Measurements from ENCODE around the gene IRF2. TPM values are rescaled to one million over a fixed set of nuclear protein-coding genes. Genes with fewer than 3 reads are reported as not detected.

The IRF2 gene
- total RNA-seq, 1 donor from 2014 or later = 19.7 TPM

DNA sequence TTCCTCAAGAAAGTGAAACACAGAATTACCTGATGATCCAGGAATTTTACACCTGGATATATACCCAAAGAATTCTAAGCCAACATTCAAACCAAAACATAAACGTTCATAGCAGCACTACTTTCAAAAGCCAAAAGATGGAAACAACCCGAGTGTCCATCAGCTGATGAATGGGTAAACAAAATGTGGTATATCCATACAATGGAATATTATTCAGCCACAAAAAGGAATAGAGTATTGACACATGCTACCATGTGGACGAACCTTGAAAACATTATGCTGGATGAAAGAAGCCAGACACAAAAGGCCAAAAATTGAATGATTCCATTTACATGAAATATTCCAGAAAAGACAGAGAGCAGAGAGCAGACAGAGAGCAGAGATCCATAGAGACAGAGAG lies 52.0 kb downstream of the IRF2 start:
- Mint-ChIP-seq H3K36me3 (peaks cover 39% of the 10 kb centered on the region), H3K27me3 (no peaks in the 10 kb centered on the region), H3K27ac (no peak overlapping the region), H3K4me3 (no peak overlapping the region), H3K4me1 (ENCODE audit: unreplicated experiment) (peaks cover 9% of the 10 kb centered on the region), H3K9me3 (peaks cover 5% of the 10 kb centered on the region)
- TF ChIP-seq, protein P1, sequence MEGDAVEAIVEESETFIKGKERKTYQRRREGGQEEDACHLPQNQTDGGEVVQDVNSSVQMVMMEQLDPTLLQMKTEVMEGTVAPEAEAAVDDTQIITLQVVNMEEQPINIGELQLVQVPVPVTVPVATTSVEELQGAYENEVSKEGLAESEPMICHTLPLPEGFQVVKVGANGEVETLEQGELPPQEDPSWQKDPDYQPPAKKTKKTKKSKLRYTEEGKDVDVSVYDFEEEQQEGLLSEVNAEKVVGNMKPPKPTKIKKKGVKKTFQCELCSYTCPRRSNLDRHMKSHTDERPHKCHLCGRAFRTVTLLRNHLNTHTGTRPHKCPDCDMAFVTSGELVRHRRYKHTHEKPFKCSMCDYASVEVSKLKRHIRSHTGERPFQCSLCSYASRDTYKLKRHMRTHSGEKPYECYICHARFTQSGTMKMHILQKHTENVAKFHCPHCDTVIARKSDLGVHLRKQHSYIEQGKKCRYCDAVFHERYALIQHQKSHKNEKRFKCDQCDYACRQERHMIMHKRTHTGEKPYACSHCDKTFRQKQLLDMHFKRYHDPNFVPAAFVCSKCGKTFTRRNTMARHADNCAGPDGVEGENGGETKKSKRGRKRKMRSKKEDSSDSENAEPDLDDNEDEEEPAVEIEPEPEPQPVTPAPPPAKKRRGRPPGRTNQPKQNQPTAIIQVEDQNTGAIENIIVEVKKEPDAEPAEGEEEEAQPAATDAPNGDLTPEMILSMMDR (conservative IDR thresholded peaks at IDR 0.05) = no peak
- DNase-seq (ENCODE audit: extremely low spot score, unreplicated experiment) = no peak

GRCh38 chr4:184421533-184422155 lies 52.7 kb downstream of the IRF2 start:
- no peak overlapping the region for H3K27ac Mint-ChIP-seq
- no peak for DNase-seq (ENCODE audit: extremely low spot score, unreplicated experiment)
- H3K4me1 Mint-ChIP-seq (ENCODE audit: unreplicated experiment) = peaks cover 9% of the 10 kb centered on the region
- peaks cover 33% of the 10 kb centered on the region for H3K36me3 Mint-ChIP-seq
- H3K9me3 Mint-ChIP-seq = peaks cover 5% of the 10 kb centered on the region
- no peak overlapping the region for H3K4me3 Mint-ChIP-seq
- no peaks in the 10 kb centered on the region for H3K27me3 Mint-ChIP-seq
- TF ChIP-seq, protein P1 (conservative IDR thresholded peaks at IDR 0.05) = no peak

- H3K4me1 Mint-ChIP-seq (ENCODE audit: unreplicated experiment) = peaks cover 9% of the 10 kb centered on the region
- peaks cover 5% of the 10 kb centered on the region for H3K9me3 Mint-ChIP-seq
- no peak overlapping the region for H3K27ac Mint-ChIP-seq
- peaks cover 28% of the 10 kb centered on the region for H3K36me3 Mint-ChIP-seq
- TF ChIP-seq, protein P1 (conservative IDR thresholded peaks at IDR 0.05) = no peak
- no peak for DNase-seq (ENCODE audit: extremely low spot score, unreplicated experiment)
- no peak overlapping the region for H3K4me3 Mint-ChIP-seq
- H3K27me3 Mint-ChIP-seq = no peaks in the 10 kb centered on the region
Observed at GRCh38 chr4:184420881-184421416, 53.4 kb downstream of the IRF2 start.

DNA sequence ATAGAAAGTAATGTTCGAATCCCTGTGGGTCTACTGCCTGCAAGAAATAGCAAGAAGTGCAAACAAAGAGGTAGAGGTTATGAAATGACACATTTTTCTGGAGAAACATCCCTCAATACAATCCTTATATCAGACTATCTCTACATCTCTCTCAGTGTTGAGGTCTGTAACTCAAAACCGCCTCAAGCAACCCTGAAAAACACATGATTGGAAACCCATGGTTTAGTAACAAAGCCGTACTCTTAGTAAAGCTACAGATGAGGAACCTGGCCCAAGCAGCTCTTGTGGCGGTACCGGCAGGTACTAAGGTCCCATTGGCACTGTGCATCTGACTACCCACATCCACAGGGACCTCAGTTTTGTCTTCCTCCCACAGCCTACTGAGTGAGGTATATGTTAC lies 53.9 kb downstream of the IRF2 start:
- Mint-ChIP-seq H3K27me3 (no peaks in the 10 kb centered on the region), H3K4me1 (ENCODE audit: unreplicated experiment) (peaks cover 9% of the 10 kb centered on the region), H3K4me3 (no peak overlapping the region), H3K27ac (no peak overlapping the region), H3K36me3 (peaks cover 31% of the 10 kb centered on the region), H3K9me3 (peaks cover 5% of the 10 kb centered on the region)
- TF ChIP-seq, protein P1 (conservative IDR thresholded peaks at IDR 0.05) = no peak
- no peak for DNase-seq (ENCODE audit: extremely low spot score, unreplicated experiment)

DNA sequence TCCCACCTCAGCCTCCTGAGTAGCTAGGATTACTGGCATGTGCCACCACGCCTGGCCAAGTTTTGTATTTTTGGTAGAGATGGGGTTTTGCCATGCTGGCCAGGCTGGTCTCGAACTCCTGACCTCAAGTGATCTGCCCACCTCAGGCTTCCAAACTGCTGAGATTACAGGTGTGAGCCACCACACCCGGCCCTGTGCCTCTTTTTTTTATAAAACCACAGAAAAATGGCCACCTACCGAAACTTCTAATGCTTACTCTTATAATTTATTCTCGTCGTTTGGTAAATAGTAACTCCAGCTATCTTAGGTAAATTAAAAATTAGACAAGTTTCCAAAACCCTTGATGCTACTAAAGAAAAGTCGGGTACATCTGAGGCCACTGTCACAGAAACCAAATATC lies 54.4 kb downstream of the IRF2 start:
- TF ChIP-seq, protein P1 (conservative IDR thresholded peaks at IDR 0.05) = no peak
- peaks cover 35% of the 10 kb centered on the region for H3K36me3 Mint-ChIP-seq
- DNase-seq (ENCODE audit: extremely low spot score, unreplicated experiment) = no peak
- no peaks in the 10 kb centered on the region for H3K27me3 Mint-ChIP-seq
- H3K4me3 Mint-ChIP-seq = no peak overlapping the region
- H3K27ac Mint-ChIP-seq = no peak overlapping the region
- H3K4me1 Mint-ChIP-seq (ENCODE audit: unreplicated experiment) = peaks cover 9% of the 10 kb centered on the region
- peaks cover 5% of the 10 kb centered on the region for H3K9me3 Mint-ChIP-seq

Data from type B pancreatic cell (in vitro differentiated cells).